Astrocyte of the spinal cord (primary cell): ENCODE measurements around the gene SGPL1.

Experiments used
- DNase-seq: peaks from one replicate; pipeline ENCODE4 v3.0.0; 2011; ENCODE audit warnings: low read depth, low spot score
- H3K4me3 ChIP-seq: 2 replicates; pipeline ENCODE4 v1.5.1; 2011; ENCODE audit warnings: low read depth, mild to moderate bottlenecking, low read length, moderate library complexity
- in situ Hi-C: cut with HindIII; loops from 2 replicates; pipeline ENCODE4 v1.10.0; 2017; ENCODE audit warnings: low sequenced_read_pairs
- TF ChIP-seq, protein P1 (sequence below): IDR thresholded peaks from 2 replicates; pipeline ENCODE4 v1.5.1; 2012; ENCODE audit warnings: low read depth, mild to moderate bottlenecking, low read length, inconsistent platforms

Gene SGPL1

DNA sequence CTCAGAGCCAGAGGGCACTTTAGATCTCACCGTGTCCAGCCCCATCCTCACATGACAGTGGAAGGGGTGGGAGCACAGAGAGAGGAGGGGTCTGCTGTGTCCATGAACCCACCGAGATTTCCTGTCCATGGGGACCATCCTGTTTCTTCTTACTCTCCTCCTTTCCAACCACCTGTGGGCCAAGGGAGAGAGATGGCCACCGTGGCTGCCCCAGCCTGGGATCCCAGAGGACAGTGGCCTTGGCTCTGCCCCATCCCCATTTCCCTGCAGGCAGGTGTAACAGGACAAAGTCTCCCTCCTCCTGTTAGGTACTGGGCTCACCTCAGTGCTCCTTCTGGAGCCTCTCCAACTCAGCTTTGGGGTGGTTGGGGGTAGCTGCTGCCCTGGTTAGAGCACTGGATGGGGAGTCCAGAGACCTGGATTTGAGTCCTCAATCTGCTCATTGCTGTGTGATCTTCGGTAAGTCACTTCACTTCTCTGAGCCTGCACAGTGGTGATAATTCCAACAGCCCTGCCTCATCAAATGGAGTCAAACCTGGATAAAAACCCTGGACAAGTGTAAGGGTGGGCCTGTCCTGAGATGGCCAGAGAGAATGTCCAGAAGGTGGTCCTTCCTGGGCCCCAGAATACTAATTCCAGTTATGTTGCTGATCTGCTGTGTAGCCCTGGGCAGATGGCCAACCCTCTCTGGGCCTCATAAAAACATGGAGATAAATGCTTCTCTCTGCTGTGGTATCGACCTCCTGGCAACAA lies 90.5 kb downstream of the SGPL1 start:
- TF ChIP-seq, protein P1, sequence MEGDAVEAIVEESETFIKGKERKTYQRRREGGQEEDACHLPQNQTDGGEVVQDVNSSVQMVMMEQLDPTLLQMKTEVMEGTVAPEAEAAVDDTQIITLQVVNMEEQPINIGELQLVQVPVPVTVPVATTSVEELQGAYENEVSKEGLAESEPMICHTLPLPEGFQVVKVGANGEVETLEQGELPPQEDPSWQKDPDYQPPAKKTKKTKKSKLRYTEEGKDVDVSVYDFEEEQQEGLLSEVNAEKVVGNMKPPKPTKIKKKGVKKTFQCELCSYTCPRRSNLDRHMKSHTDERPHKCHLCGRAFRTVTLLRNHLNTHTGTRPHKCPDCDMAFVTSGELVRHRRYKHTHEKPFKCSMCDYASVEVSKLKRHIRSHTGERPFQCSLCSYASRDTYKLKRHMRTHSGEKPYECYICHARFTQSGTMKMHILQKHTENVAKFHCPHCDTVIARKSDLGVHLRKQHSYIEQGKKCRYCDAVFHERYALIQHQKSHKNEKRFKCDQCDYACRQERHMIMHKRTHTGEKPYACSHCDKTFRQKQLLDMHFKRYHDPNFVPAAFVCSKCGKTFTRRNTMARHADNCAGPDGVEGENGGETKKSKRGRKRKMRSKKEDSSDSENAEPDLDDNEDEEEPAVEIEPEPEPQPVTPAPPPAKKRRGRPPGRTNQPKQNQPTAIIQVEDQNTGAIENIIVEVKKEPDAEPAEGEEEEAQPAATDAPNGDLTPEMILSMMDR, result no peak
- DNase-seq, result no peak
- no peak overlapping the region for H3K4me3 ChIP-seq
- in situ Hi-C loops, result no loop called here

DNA sequence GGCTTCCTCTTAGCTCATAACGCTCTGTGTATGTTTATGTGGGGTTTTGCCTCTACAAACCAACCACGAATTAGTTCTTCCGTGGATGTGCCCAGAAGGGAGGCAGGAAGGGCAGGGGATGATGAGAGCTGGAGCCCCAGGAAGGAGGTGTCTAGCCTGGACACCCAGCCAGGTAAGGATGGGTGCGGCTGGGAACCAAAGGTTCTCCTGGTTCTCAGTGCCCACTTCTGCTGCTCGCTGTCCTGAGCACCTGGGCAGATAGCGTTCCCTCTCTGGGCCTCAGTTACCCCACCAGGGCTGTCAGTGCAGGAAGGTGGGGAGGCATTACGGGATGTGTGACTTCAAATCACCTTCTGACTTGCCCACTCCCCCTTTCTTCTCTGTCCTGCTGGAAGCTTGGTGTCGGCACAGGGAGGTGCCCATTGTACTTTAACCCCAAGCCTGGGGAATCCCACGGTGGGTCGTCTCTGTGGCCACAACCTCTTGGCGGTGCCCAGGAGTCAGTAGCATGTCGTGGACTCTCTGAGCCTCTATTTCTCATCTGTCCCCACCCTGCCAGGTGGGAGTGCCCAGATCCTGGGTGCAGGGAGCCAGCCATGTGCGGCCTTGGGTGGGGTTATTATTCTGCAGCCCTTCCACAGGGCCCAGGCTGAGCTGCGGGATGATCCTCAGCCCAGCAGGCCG lies 91.3 kb downstream of the SGPL1 start:
- in situ Hi-C loops, result no loop called here
- DNase-seq, result no peak
- H3K4me3 ChIP-seq, result no peak overlapping the region
- TF ChIP-seq, protein P1, result no peak

DNA sequence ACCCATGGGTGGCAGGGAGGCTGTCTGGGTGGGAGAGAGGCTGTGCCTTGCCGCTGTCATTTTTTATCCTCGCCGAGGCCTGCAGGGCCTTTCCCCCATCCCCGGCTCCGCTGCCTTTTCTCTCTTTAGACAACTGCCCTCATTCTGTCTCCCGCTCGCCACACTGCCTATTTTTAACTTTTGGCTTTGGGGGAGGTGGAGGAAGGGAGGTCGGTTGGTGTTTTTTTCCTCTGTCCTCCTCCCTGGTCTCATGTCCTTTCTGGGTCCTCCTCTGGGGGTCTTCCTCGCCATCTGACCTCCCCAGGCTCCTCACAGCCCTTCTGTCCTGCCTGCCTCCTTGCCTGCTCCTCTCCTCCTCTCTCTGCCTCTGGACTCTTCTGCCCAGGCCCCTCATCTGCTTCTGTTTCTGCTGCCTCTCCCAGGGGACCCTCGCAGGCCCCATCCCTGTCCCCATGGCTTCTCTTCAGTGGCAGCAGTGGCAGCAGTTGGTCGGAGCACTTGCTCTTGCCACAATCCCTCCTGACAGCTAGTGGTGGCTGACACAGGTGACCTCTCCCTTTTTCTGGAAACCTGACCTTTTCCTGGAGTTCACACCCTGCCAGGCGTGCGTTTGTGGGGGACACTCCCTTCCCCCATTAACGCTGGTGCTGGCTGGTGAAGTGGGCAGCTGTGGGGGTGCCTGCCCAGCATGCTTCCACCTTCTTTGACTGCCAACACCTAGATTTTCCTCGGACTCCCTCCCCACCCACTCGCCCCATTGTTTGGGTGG lies 92.1 kb downstream of the SGPL1 start:
- TF ChIP-seq, protein P1, result no peak
- no peak for DNase-seq
- no peak overlapping the region for H3K4me3 ChIP-seq
- in situ Hi-C loops, result no loop called here

DNA sequence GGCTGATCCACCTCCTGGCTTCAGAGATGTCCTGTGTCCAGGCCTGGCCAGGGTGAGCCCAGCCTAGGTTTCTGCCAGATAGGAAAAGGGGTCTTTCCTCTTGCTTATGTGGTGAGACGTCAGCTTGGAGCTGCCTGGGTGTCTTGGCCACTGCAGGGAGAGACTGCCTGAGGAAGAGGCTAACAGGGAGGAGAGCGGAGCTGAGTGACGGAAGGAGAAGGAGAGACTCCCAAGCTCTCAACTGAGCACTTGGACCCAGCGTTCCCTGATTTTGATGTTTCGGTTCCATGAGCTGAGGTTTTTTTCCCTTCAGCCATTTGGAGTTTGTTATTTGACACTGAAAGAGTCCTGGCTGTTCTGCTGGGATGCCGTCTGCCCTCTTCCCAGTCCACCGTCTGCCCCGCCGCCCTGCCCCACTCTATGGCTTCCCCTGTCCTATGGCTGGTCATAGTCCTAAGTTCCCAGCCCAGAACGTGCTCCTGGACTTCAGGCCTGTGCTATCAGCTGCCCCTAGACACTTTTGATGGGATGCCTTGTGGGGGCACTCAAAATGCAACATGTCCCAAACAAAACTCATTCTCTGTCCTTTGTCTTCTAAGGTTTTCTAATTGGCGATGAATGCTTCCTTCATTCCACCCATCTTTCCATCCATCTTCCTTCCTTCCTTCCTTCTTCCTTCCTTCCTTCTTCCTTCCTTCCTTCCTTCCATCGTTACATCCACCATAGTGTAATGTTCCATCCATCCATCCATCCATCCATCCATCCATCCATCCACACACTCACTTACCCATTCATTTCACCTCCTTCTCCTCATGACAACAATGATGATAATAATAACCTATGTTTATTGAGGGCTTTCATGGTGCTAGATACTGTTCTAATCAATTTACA lies 92.9 kb downstream of the SGPL1 start:
- TF ChIP-seq, protein P1, result no peak
- in situ Hi-C loops, result no loop called here
- DNase-seq, result no peak
- no peak overlapping the region for H3K4me3 ChIP-seq

DNA sequence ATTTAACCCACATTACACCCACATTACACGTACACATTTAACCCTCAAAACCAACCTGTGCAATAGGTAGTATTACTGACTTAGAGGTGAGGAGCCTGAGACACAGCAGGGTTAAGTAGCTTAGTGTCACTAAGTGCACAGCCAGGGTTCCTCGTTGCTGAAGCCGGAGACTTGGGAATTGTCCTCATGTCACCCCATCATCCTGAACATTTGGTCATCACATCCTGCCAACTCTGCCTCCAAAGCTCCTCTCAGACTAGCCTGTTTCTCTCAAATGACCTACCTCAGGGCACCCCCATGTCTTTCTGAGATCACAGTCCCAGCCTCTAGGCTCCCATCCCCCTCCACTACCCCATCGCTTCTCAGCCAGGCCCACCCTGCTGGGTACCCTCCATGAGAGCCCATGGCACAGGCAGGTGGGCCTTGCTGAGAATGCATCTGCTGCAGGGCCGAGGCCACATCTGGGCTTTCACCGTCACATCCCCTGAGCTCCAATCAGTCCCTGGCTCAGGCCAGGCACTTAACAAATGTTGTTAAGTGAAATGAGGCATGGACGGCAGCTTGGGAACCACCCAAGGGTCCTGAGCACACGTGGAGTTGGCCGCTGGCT lies 93.7 kb downstream of the SGPL1 start:
- H3K4me3 ChIP-seq, result no peak overlapping the region
- in situ Hi-C loops, result no loop called here
- DNase-seq, result no peak
- TF ChIP-seq, protein P1, result no peak
